ENCODE data around the gene NUP50.

- TF ChIP-seq ZSCAN30 (CRISPR knock-in tag; IDR thresholded peaks at IDR 0.05): no peak
- no peak for TF ChIP-seq ZFP36L1 (CRISPR knock-in tag; IDR thresholded peaks at IDR 0.05)
- no peak for TF ChIP-seq MTA1 (CRISPR knock-in tag; IDR thresholded peaks at IDR 0.05; ENCODE audit: borderline replicate concordance)
- no peak for TF ChIP-seq ZMYM3 (CRISPR knock-in tag; IDR thresholded peaks at IDR 0.05)
- TF ChIP-seq CREB1 (IDR thresholded peaks at IDR 0.05): no peak
- no peak for TF ChIP-seq CREB1 (CRISPR knock-in tag; IDR thresholded peaks at IDR 0.05)
- TF ChIP-seq ERF (CRISPR knock-in tag; IDR thresholded peaks at IDR 0.05): no peak
- TF ChIP-seq NR2F2 (IDR thresholded peaks at IDR 0.05; ENCODE audit: borderline replicate concordance, low read depth): no peak
- no peak for TF ChIP-seq POLR2AphosphoS5 (IDR thresholded peaks at IDR 0.05; ENCODE audit: low read depth, low read length)
- no peak for TF ChIP-seq PATZ1 (CRISPR knock-in tag; IDR thresholded peaks at IDR 0.05)
These were observed 67.6 kb downstream of the NUP50 start for GRCh38 chr22:45231293-45231692.
